Prostate gland (tissue), 2 donors: Measurements from ENCODE around the gene SNX25. TPM values are rescaled to one million over a fixed set of nuclear protein-coding genes. Genes with fewer than 3 reads are reported as not detected.

Source experiments
- DNase-seq: peaks from one replicate; pipeline ENCODE4 v3.0.0-alpha.2; 2019; ENCODE audit warnings: low spot score
- H3K27ac ChIP-seq, 2 donors: fragments of 200-600 bp; sonication (generic); 2 replicates each; pipeline ENCODE4 v1.5.1; 2017 to 2019
- H3K27me3 ChIP-seq: fragments of 200-600 bp; sonication (generic); replicated peaks from 2 replicates; pipeline ENCODE4 v1.5.1; 2019; ENCODE audit not compliant: insufficient read depth
- H3K36me3 ChIP-seq, 2 donors: fragments of 200-600 bp; sonication (generic); 1 replicate in 1 of 2; 2 replicates in 1 of 2; pipeline versions ENCODE4 v1.5.1 to v1.8.1; 2017 to 2019
- H3K4me1 ChIP-seq: fragments of 200-600 bp; sonication (generic); replicated peaks from 2 replicates; pipeline ENCODE4 v1.5.1; 2019
- H3K4me3 ChIP-seq, 2 donors: fragments of 200-600 bp; sonication (generic); 2 replicates each; pipeline ENCODE4 v1.5.1; 2017 to 2019
- H3K9me3 ChIP-seq: fragments of 200-600 bp; sonication (generic); 2 replicates; pipeline ENCODE4 v1.5.1; 2017
- CTCF ChIP-seq, 4 experiments: fragments of 200-600 bp in 2 of 4; fragments of 450-650 bp in 2 of 4; sonication (generic) in 2 of 4; IDR thresholded peaks; 1 replicate in 3 of 4; 2 replicates in 1 of 4; pipeline ENCODE4 v1.5.1; 2016 to 2019; ENCODE audit warnings: antibody characterized with exemption in 4 of 4, mild to moderate bottlenecking in 2 of 4, moderate library complexity in 2 of 4
- POLR2A ChIP-seq: fragments of 450-650 bp; IDR thresholded peaks from one replicate; pipeline ENCODE4 v1.6.1; 2016; ENCODE audit warnings: antibody characterized with exemption, mild to moderate bottlenecking
- POLR2AphosphoS5 ChIP-seq: sonication (generic); formaldehyde crosslinking; IDR thresholded peaks from one replicate; pipeline ENCODE4 v1.6.1; 2017; ENCODE audit warnings: antibody characterized with exemption
- WGBS: methylation state at CpG from one replicate; pipeline ENCODE4 v1.1.5; 2018; 5-methylcytosine and 5-hydroxymethylcytosine counted together
- intact Hi-C: fragments of 100-400 bp; cut with DNase I; formaldehyde crosslinking; loops from one replicate; pipeline ENCODE4 v1.14.2; 2022
- total RNA-seq, 2 donors: library from RNA; depleted of rRNA; stranded (reverse); fragments of >200 nt; gene quantifications; one replicate each; pipeline ENCODE4 v1.1.0, GENCODE V29; 2016

The SNX25 gene
- total RNA-seq, 2 donors from 2014 or later = 26.4 to 49.5 TPM

DNA sequence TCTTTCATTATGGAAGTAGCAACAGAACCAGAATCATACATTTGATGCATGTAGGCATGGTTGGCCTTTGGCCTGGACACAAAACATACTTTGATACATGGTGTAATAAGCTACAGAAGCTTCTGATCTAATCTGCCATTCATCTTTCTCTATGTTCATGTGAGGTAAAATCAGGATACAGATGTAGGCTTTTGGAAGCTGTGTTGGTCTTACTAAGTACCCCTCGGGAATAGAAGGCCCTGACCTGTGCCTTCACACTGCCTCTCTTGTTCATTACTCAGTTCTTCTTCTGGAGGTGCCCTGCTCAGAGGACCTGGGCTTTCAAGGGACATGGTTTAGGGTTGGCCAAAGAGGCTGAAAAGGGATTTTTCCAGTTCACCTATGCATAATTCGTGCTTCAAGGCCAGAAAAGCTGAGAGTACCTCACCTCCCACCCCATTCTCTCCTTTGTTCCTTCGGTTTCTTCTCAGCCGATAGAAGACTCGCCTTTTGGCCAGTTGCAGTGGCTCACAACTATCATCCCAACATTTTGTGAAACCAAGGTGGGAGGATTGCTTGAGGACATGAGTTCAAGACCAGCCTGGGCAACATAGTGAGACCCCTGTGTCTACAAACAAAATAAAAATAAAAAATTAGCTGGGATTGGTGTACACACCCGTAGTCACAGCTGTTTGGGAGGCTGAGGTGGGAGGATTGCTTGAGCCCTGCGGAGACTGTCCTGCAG, 25.9 kb downstream of the SNX25 start:
- Histone ChIP-seq H3K4me1 (no peaks in the 10 kb centered on the region), H3K36me3 (no peaks in the 10 kb centered on the region), H3K4me3 (no peak overlapping the region), H3K27me3 (no peaks in the 10 kb centered on the region), H3K27ac (no peak overlapping the region), H3K9me3 (no peaks in the 10 kb centered on the region)
- no peak for DNase-seq
- intact Hi-C loops = no loop called here
- WGBS = 82% methylated on average over 7 of the region's 7 CpGs
- TF ChIP-seq POLR2A (no peak), CTCF (IDR thresholded peaks at IDR 0.05) (no peak), POLR2AphosphoS5 (no peak)

DNA sequence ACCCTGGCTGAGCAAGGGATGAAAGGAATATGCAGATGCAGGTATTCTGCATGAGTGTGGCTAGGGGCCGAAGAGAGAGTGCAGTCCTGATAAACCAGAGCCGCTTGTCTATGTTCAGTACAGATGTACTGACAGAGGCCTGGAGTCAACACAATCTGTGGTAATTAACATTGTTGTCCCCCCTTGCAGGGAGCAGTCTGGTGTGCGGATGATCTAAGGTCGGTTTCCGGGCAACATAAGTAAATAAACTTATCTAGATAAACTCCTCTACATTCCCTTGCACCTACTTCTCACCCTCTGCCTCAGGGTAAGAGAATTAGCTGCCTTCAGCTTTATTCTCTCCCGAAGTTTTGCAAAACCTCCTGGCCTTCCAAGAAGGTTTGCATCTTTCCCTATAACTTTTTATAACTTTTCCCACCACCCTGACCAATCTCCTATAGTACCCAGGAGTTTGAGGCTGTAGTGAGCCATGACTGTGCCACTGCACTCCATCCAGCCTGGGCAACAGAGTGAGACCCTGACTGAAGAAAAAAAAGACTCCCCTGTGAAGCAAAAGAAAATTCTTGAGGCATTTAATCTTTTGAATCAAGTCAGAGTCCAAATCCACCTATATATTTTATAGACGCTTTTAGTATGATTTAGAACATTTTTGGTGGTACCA, 26.6 kb downstream of the SNX25 start:
- no peak overlapping the region for H3K4me3 ChIP-seq
- intact Hi-C loops = no loop called here
- no peak for DNase-seq

DNA sequence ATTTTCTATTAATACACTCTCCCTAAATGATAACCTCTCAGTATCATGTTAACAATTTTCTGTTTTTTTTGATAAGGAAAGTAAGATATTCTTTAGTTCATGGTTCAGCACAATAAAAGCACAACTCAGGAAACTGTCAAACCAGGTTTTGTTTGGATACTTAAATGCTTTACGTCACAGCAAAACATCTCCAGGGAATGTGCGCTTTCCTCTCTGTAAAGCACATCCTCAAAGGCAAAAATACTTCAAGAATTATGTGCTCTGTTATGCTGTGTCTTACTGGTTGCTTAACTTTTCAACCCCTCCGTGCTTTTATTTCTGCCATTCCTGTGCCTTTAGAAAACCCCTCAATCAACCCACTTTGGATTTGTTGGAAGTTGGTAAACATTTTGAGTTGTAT, 27.8 kb downstream of the SNX25 start:
- Histone ChIP-seq H3K27ac (no peak overlapping the region), H3K36me3 (no peaks in the 10 kb centered on the region), H3K4me1 (no peaks in the 10 kb centered on the region), H3K27me3 (no peaks in the 10 kb centered on the region), H3K4me3 (no peak overlapping the region), H3K9me3 (no peaks in the 10 kb centered on the region)
- DNase-seq = no peak
- intact Hi-C loops = no loop called here
- TF ChIP-seq POLR2AphosphoS5 (no peak), CTCF (IDR thresholded peaks at IDR 0.05) (no peak), POLR2A (no peak)
- WGBS = 91% methylated on average over 3 of the region's 3 CpGs

More for the DNA sequence above, 26.6 kb downstream of the SNX25 start:
- H3K27me3 ChIP-seq = no peaks in the 10 kb centered on the region
- WGBS = 60% methylated on average over 7 of the region's 7 CpGs
- no peaks in the 10 kb centered on the region for H3K36me3 ChIP-seq
- no peak overlapping the region for H3K27ac ChIP-seq
- no peak for TF ChIP-seq POLR2AphosphoS5
- no peak for TF ChIP-seq POLR2A
- TF ChIP-seq CTCF (IDR thresholded peaks at IDR 0.05) = no peak
- H3K9me3 ChIP-seq = no peaks in the 10 kb centered on the region
- no peaks in the 10 kb centered on the region for H3K4me1 ChIP-seq

- Histone ChIP-seq H3K27me3 (no peaks in the 10 kb centered on the region), H3K9me3 (no peaks in the 10 kb centered on the region), H3K4me3 (no peak overlapping the region), H3K27ac (no peak overlapping the region), H3K4me1 (no peaks in the 10 kb centered on the region), H3K36me3 (no peaks in the 10 kb centered on the region)
- DNase-seq = no peak
- intact Hi-C loops = no loop called here
- TF ChIP-seq POLR2AphosphoS5 (no peak), CTCF (IDR thresholded peaks at IDR 0.05) (no peak), POLR2A (no peak)
- WGBS = 93% methylated on average over 5 of the region's 5 CpGs
These were observed 28.9 kb downstream of the SNX25 start for GRCh38 chr4:185238215-185238681.
